ENCODE data around the gene RNU5B-1. TPM values are rescaled to one million over a fixed set of nuclear protein-coding genes. Genes with fewer than 3 reads are reported as not detected.
A peak's percentile ranks its signal among the peaks of the same experiment; 100 is the strongest.

Gene RNU5B-1
- total RNA-seq, 3 donors from 2014 or later, result 15.9 to 32.0 TPM; not detected in 1

DNA sequence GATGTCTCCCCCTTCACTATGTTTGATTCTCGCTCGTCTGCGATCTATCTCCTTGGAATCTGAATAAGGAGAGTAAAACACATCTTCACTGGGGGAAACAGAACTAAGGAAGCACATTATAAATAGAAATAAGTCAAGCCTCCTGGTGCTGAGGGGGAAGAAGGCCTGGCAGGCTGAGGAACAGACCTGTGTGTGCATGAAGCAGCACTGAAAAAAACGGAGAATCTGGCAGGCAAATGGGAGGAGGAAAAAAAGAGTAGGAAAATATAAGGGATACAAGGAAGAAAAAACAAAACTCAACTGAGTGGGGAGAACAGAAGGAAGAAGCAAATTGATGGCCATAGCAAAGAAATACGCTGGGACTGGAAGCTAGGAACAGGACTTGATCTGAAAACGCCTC is 43.5 kb upstream of the RNU5B-1 start:
- Histone ChIP-seq H3K4me1 (ENCODE audit: low read depth) (no peaks in the 10 kb centered on the region), H3K9me3 (no peaks in the 10 kb centered on the region), H3K4me3 (no peak overlapping the region), H3K36me3 (ENCODE audit: low read depth) (no peaks in the 10 kb centered on the region)
- no peak for TF ChIP-seq CTCF (IDR thresholded peaks at IDR 0.05)
- intact Hi-C loops (cut with DNase I, micrococcal nuclease), result no loop called here
- no peak for ATAC-seq
- no peak for DNase-seq

DNA sequence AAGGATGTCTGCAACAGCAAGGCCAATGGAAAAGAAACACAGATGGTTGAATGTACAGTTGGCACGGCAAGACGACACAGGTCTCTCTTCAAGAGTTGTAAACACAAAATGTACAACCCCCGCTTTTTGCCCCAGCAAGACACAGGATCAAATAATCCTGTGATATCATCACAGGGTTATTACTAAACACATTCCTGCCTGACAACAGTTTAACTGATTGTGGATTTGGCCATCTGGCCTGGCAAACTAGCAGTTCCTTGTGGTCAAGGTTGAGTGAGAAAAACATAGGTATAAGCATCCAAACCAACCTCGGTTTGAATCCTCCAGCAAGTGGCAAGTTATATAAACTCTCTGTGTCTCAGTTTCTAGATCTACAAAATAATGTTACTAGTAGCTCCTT is 41.2 kb upstream of the RNU5B-1 start:
- DNase-seq (no peak), ATAC-seq (no peak)
- no peaks in the 10 kb centered on the region for H3K36me3 ChIP-seq (ENCODE audit: low read depth)
- no peaks in the 10 kb centered on the region for H3K9me3 ChIP-seq
- H3K4me3 ChIP-seq, result no peak overlapping the region
- peaks cover 7% of the 10 kb centered on the region for H3K4me1 ChIP-seq (ENCODE audit: low read depth)
- intact Hi-C loops (cut with DNase I, micrococcal nuclease), result no loop called here
- no peak for TF ChIP-seq CTCF (IDR thresholded peaks at IDR 0.05)

- no peaks in the 10 kb centered on the region for H3K9me3 ChIP-seq
- DNase-seq (no peak), ATAC-seq (no peak)
- H3K4me1 ChIP-seq (ENCODE audit: low read depth), result peaks cover 7% of the 10 kb centered on the region
- H3K4me3 ChIP-seq, result no peak overlapping the region
- no peaks in the 10 kb centered on the region for H3K36me3 ChIP-seq (ENCODE audit: low read depth)
- intact Hi-C loops (cut with DNase I, micrococcal nuclease), result no loop called here
- no peak for TF ChIP-seq CTCF (IDR thresholded peaks at IDR 0.05)
Observed at GRCh38 chr15:65264863-65265430, 39.5 kb upstream of the RNU5B-1 start.

DNA sequence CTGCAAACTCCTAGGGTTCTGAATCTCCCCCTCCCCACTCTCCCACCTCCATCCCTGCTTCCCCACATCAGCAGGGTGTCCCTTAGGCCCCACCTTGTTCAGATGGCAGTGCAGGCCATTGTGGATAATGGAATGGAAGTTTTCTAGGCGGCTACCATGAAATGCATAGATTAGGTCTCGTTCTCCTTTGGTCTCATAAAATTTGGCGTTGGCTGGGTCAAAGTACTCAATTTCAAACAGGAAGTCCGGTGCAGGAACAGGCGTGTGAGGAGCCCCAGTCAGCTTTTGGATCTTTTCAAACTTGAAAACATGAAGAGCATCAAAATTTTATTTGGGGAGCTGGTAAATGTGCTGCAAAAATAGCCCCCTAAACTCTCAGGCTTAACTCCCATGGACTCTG is 38.0 kb upstream of the RNU5B-1 start:
- intact Hi-C loops (cut with DNase I, micrococcal nuclease), result no loop called here
- TF ChIP-seq CTCF (IDR thresholded peaks at IDR 0.05), result no peak
- ATAC-seq (peak; percentile 70), DNase-seq (peak in 1 of 3 donors; percentile 26)
- Histone ChIP-seq H3K4me3 (no peak overlapping the region), H3K9me3 (no peaks in the 10 kb centered on the region), H3K36me3 (ENCODE audit: low read depth) (no peaks in the 10 kb centered on the region), H3K4me1 (ENCODE audit: low read depth) (peaks cover 7% of the 10 kb centered on the region)

DNA sequence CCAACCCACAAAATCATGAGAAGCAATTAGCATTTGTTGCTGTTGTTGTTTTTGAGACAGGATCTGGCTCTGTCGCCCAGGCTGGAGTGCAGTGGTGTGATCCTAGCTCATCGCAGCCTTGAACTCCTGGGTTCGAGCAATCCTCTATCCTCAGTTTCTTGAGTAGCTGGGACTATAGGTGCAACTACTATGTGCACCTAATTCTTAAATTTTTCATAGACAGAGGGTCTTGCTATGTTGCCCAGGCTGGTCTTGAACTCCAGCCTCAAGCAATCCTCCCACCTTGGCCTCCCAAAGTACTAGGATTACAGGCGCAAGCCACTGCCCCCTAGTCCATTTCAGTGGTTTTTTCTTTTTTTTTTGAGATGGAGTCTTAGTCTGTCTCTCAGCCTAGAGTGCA is 36.1 kb upstream of the RNU5B-1 start:
- no peak for TF ChIP-seq CTCF (IDR thresholded peaks at IDR 0.05)
- Histone ChIP-seq H3K4me1 (ENCODE audit: low read depth) (peaks cover 7% of the 10 kb centered on the region), H3K36me3 (ENCODE audit: low read depth) (no peaks in the 10 kb centered on the region), H3K4me3 (no peak overlapping the region), H3K9me3 (no peaks in the 10 kb centered on the region)
- ATAC-seq (no peak), DNase-seq (no peak)
- intact Hi-C loops (cut with DNase I, micrococcal nuclease), result no loop called here
